GM18508 (cell line): ENCODE data around the gene C1QTNF5.

Source experiments
- ATAC-seq: cut with Tn5 transposase; IDR thresholded peaks from one replicate; pipeline ENCODE4 v1.9.1; 2021; ENCODE audit warnings: moderate number of reproducible peaks; ENCODE audit not compliant: insufficient read depth, unreplicated experiment

Gene C1QTNF5

GRCh38 chr11:119300198-119300964 lies 40.3 kb downstream of the C1QTNF5 start:
- ATAC-seq, result no peak

GRCh38 chr11:119299416-119299815 lies 41.3 kb downstream of the C1QTNF5 start:
- no peak for ATAC-seq

GRCh38 chr11:119298726-119299125 lies 42.0 kb downstream of the C1QTNF5 start:
- ATAC-seq, result no peak

DNA sequence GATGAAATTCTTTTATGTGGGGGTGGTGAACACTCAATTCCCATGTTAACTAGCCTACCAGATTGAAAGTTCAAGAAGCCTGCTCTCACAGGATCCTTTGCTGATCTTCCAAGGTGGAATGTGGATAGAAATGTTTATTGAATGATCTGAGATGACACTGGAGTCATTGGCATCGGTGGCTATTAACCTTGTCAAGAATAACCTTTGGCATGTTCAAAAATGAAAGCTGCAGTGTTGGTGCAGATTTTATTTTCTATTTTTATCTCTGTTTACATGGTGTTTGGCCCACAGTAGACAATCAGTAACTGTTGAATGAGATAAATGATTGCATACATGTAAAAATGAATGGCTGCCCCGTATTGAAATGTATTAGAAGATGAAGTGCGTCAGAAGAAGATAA lies 42.7 kb downstream of the C1QTNF5 start:
- ATAC-seq, result no peak

- no peak for ATAC-seq
Measured at GRCh38 chr11:119295178-119295577, 45.5 kb downstream of the C1QTNF5 start.

DNA sequence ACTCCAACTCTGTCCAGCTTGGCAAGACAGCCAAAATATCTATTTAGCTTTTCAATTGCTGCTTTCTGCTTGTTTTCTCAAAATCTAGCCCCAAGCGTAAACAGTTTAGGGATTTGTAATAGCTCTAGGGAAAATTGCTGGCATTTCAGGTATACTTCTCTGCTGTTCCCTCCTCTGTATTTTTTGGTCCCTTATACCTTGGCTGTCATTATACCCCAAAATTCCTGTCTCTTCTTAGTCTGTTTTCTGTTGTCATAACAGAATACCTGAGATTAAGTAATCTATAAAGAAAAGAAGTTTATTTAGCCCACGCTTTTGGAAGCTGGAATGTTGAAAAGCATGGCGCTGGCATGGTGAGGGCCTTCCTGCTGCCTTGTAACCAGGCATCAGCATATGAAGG lies 47.2 kb downstream of the C1QTNF5 start:
- ATAC-seq, result no peak

DNA sequence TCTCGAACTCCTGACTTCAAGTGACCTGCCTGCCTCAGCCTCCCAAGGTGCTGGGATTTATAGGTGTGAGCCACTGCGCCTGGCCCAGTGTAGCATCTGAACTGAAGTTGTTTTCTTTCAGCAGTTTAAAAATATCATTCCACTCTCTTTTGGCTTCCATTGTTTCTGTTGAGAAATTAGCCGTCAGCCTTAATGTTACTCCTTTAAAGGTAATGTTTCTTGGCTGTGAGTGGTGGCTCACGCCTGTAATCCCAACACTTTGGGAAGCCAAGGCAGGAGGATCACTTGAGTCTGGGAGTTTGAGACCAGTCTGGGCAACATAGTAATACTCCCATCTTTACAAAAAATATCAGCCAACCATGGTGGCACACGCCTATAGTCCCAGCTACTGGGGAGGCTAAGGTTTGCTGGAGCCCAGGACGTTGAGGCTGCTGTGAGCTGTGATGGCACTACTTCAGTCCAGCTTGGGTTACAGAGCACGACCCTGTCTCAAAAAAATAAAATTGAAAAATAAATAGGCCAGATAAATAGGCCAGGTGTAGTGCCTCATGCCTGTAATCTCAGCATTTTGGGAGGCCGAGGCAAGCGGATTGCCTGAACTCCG lies 49.7 kb downstream of the C1QTNF5 start:
- no peak for ATAC-seq
